Motor neuron (in vitro differentiated cells): ENCODE measurements around the gene UGT1A3. TPM values are rescaled to one million over a fixed set of nuclear protein-coding genes. Genes with fewer than 3 reads are reported as not detected.
"Not testable (repeated sequence)": the region's sequence is repeated elsewhere in the genome, so short reads cannot be mapped to it uniquely, and the experiment has no call there.

Source experiments
- ATAC-seq, 8 experiments: fragments of 200-7000 bp; cut with Tn5 transposase; replicated peaks in 6 of 8; 2 replicates each; pipeline ENCODE4 v1.8.0; 2021; ENCODE audit warnings: mild to moderate bottlenecking in 8 of 8, moderate library complexity in 8 of 8
- H3K27ac ChIP-seq, 2 donors: fragments of 250-450 bp; sonication (Bioruptor Pico); 2 replicates each; pipeline ENCODE4 v1.9.0; 2021; ENCODE audit warnings: antibody characterized with exemption in 2 of 2, mild to moderate bottlenecking in 2 of 2, moderate library complexity in 1 of 2
- H3K4me1 ChIP-seq, 2 donors: fragments of 250-450 bp; sonication (Bioruptor Pico); replicated peaks in 1 of 2; 2 replicates each; pipeline ENCODE4 v1.6.1; 2021; ENCODE audit warnings: antibody characterized with exemption in 2 of 2, mild to moderate bottlenecking in 2 of 2, moderate library complexity in 1 of 2
- H3K4me3 ChIP-seq, 5 donors: fragments of 250-450 bp; sonication (Bioruptor Pico); 2 replicates each; pipeline ENCODE4 v1.9.0; 2021; ENCODE audit warnings: antibody characterized with exemption in 5 of 5, mild to moderate bottlenecking in 5 of 5, moderate library complexity in 4 of 5
- WGBS, 10 experiments: fragments of 450-650 bp; shearing (Covaris generic); methylation state at CpG; one replicate each; pipeline ENCODE4 v1.0.0; 2022; 5-methylcytosine and 5-hydroxymethylcytosine counted together
- in situ Hi-C, 9 experiments: fragments of 400-800 bp; cut with MboI; loops; one replicate each; pipeline ENCODE4 v1.15.0; 2021; ENCODE audit warnings: low sequenced_read_pairs in 9 of 9, low pct_unique_long_range_greater_than_20kb in 2 of 9; ENCODE audit not compliant: unreplicated experiment in 9 of 9
- total RNA-seq, 8 experiments: library from RNA; unstranded; fragments of 300-600 nt; gene quantifications; 2 replicates each; pipeline versions ENCODE4 v1.2.3 to v1.2.4, GENCODE V29; 2022

Gene UGT1A3
- total RNA-seq, 8 experiments from 2014 or later: 0.24 to 0.76 (median 0.31) TPM; not detected in 5

GRCh38 chr2:233712611-233713261 is 16.1 kb upstream of the UGT1A3 start, which contains the start of gene UGT1A5:
Gene UGT1A5 (plus strand): TSS chr2:233712907. CDS start chr2:233712992, 85 bp downstream.
- WGBS, 10 experiments: 15 to 91% (median 76%) methylated on average over 4 to 14 of the region's 14 CpGs; no CpG with 5 or more reads in 2 of the 10 experiments
- no peak within 1 kb of the TSS for H3K27ac ChIP-seq
- no peaks in the 10 kb centered on the region for H3K4me1 ChIP-seq
- ATAC-seq: no peak
- in situ Hi-C loops: loop anchor here in 2 of 9 experiments (25.0 kb wide), 2 partner anchors 175 to 250 kb away; no protein-coding TSS in a partner anchor
- no peak within 1 kb of the TSS for H3K4me3 ChIP-seq

- no peak for ATAC-seq
- no peak overlapping the region for H3K4me3 ChIP-seq
- H3K4me1 ChIP-seq: no peaks in the 10 kb centered on the region
- H3K27ac ChIP-seq: no peak overlapping the region
- in situ Hi-C loops: loop anchor here in 2 of 9 experiments (25.0 kb wide), 2 partner anchors 176 to 251 kb away; no protein-coding TSS in a partner anchor
- WGBS, 10 experiments: 75 to 100% (median 86%) methylated on average over 1 to 6 of the region's 7 CpGs; no CpG with 5 or more reads in 2 of the 10 experiments
Measured at GRCh38 chr2:233713262-233713615, 15.6 kb upstream of the UGT1A3 start.

DNA sequence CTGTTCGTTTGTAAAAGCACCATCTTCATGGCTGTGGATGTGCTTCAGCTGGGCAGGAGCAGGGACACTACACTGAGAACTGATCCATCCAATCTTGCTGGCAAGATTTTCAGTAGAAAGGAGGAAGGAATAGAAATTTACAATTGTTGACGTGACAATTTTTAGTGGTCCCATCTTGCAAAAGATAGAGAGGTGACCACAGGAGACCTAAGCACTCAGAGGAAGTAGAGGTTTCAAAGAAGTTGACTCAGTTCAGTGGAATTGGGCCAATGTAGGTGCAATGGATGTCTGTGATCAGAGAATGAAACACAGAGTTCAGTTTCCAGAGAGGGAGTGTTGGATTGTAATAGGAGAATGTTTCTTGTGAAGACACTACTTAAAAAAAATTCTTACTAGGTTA is 14.7 kb upstream of the UGT1A3 start:
- 40 to 100% (median 92%) methylated on average over 1 to 2 of the region's 2 CpGs; no CpG with 5 or more reads in 2 of the 10 experiments for WGBS, 10 experiments
- Histone ChIP-seq H3K4me3 (no peak overlapping the region), H3K4me1 (no peaks in the 10 kb centered on the region), H3K27ac (no peak overlapping the region)
- no peak for ATAC-seq
- in situ Hi-C loops: loop anchor here in 2 of 9 experiments (25.0 kb wide), 2 partner anchors 177 to 252 kb away; no protein-coding TSS in a partner anchor

GRCh38 chr2:233718552-233718951 is 10.3 kb upstream of the UGT1A3 start, which contains the start of gene UGT1A4:
Gene UGT1A4 (plus strand): TSS chr2:233718736. CDS start chr2:233718821, 85 bp downstream.
- Histone ChIP-seq H3K4me3 (no peak within 1 kb of the TSS), H3K27ac (no peak within 1 kb of the TSS), H3K4me1 (no peaks in the 10 kb centered on the region)
- in situ Hi-C loops: loop anchor here in 2 of 9 experiments (25.0 kb wide), 2 partner anchors 181 to 256 kb away; no protein-coding TSS in a partner anchor
- no peak for ATAC-seq
- WGBS, 10 experiments: 50 to 90% (median 76%) methylated on average over 1 to 3 of the region's 7 CpGs; no CpG with 5 or more reads in 4 of the 10 experiments

- ATAC-seq, H3K4me3 ChIP-seq, H3K27ac ChIP-seq, in situ Hi-C loops, H3K4me1 ChIP-seq: not testable (repeated sequence)
- WGBS, 10 experiments: 0 to 100% (median 85%) methylated on average over 1 to 10 of the region's 14 CpGs
Measured at GRCh38 chr2:233736868-233737653, 8.2 kb downstream of the UGT1A3 start.

DNA sequence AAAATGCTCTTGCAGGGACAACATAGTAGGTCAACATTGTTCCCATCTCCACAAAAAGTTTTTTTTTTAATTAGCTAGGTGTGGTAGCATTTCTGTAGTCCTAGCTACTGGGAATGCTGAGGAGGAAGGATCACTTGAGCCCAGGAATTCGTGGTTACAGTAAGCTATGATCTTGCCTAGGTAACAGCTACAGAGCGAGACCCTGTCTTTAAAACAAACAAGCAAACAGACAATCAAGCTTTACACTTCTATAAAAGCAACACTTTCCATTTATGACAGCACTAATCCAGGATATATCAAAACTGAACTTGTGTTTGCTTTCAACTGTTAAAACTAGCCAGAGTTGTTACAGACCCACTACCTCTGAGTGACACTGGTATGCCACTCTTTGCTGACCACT is 12.0 kb downstream of the UGT1A3 start:
- Histone ChIP-seq H3K4me1 (no peaks in the 10 kb centered on the region), H3K4me3 (no peak overlapping the region), H3K27ac (no peak overlapping the region)
- WGBS, 10 experiments: 20 to 81% (median 53%) methylated on average over 1 to 2 of the region's 2 CpGs; no CpG with 5 or more reads in 4 of the 10 experiments
- in situ Hi-C loops: no loop called here
- peak in 1 of 8 experiments; percentile 30 for ATAC-seq

DNA sequence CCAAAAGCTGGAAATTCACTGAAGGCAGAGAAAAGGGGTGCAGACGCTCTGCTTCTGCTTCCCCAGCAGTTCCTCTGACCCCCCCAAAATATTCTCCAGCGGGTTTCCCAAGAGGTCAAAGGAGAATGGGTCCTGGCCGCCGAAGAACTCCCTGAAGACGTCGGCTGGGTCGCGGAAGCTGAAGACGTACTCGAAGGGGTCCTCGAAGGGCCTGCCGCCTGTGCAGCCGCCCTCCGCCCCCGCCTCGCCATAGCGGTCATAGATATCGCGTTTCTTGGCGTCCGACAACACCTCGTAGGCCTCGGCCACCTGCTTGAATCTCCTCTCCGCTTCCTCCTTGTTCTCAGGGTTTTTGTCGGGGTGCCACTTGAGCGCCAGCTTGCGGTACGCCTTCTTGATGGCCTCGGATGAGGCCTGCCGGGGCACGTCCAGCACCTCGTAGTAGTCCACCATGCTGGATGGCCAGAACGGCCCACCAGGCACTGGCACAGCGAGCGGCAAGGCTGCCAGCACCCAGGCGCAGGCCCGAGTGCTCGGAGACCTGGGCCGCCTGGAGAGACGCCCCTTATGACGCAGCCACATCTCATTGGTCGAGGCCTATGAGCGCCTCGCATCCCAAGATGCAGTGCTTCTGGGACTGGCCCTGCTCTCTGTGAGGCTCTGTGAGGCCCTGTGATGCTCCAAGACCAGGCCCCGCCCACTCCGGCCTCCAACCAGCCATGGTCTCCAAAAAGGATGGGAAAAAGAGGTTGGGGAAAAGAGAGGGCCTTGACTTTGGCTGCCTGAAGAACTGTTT is 14.8 kb downstream of the UGT1A3 start:
- H3K27ac ChIP-seq: no peak overlapping the region
- WGBS, 10 experiments: 96 to 100% (median 96%) methylated on average over 4 to 13 of the region's 46 CpGs; no CpG with 5 or more reads in 7 of the 10 experiments
- no peaks in the 10 kb centered on the region for H3K4me1 ChIP-seq
- no peak for ATAC-seq
- H3K4me3 ChIP-seq: no peak overlapping the region
- in situ Hi-C loops: no loop called here

DNA sequence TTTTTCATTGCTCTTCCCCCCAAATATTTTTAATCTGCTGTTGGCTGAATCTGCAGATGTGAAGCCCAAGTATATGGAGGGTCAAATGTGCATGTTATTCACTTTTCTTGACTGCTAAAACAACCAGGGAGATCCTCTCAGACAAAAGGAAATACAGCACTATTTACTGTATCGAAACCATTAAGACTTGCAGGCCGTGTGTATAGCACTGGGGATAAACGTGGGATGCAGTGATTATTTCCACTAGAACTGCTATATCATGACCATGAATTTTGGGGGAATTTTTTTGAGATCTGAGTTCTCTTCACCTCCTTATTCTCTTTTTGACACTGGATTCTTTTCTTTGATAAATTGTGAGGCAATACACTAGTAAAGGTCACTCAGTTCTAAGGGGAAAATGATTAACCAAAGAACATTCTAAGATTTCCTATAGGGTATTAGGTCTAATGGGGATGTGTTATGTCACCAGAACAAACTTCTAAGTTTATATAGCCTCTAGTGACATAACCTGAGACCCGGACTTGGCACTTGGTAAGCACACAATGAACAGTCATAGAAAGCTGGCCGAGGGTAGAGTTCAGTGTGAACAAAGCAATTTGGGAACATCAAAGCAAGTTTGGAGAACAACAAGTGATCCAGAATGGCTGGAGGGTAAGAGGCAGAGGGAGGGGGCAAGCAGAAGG is 16.4 kb downstream of the UGT1A3 start:
- Histone ChIP-seq H3K27ac (no peak overlapping the region), H3K4me3 (no peak overlapping the region), H3K4me1 (no peaks in the 10 kb centered on the region)
- in situ Hi-C loops: no loop called here
- no peak for ATAC-seq
- WGBS, 10 experiments: 6 to 94% (median 38%) methylated on average over 1 to 3 of the region's 5 CpGs; no CpG with 5 or more reads in 3 of the 10 experiments

DNA sequence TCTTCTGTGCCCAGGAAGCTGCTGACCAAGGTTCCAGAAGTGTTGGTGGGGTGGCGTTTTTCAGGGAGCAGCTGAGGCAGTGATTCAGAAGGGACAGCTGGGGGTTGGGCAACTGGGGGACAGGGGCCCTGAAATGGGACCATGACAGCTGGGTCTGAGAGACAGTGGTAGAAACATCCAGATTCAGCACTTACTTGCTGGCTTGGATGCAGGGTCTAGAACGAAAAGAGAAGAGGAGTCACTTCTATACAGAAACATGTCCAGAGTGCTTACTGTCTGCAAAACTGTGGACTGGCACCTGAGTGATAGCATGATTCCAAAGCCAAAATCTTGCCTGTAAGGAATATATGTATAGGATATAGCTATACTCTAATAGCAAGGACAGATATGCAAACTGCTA is 17.0 kb downstream of the UGT1A3 start:
- ATAC-seq, in situ Hi-C loops: not testable (repeated sequence)
- WGBS, 10 experiments: 60% methylated on average over 1 of the region's 2 CpGs; no CpG with 5 or more reads in 9 of the 10 experiments

GRCh38 chr2:233746475-233747282 is 17.8 kb downstream of the UGT1A3 start:
- peak in 2 of 8 experiments; percentile 19 to 23 for ATAC-seq
- H3K4me1 ChIP-seq: no peaks in the 10 kb centered on the region
- in situ Hi-C loops: no loop called here
- H3K27ac ChIP-seq: no peak overlapping the region
- WGBS, 10 experiments: 33 to 87% (median 53%) methylated on average over 1 to 9 of the region's 10 CpGs
- no peak overlapping the region for H3K4me3 ChIP-seq

More for the DNA sequence above, 17.0 kb downstream of the UGT1A3 start:
- H3K27ac ChIP-seq, H3K4me3 ChIP-seq, H3K4me1 ChIP-seq: not testable (repeated sequence)

DNA sequence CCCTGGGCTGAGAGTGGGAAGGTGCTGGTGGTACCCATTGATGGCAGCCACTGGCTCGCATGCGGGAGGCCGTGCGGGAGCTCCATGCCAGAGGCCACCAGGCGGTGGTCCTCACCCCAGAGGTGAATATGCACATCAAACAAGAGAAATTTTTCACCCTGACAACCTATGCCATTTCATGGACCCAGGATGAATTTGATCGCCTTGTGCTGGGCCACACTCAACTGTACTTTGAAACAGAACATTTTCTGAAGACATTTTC is 18.4 kb downstream of the UGT1A3 start:
- 60 to 100% (median 68%) methylated on average over 1 to 6 of the region's 6 CpGs; no CpG with 5 or more reads in 5 of the 10 experiments for WGBS, 10 experiments
- H3K27ac ChIP-seq: no peak overlapping the region
- H3K4me1 ChIP-seq: no peaks in the 10 kb centered on the region
- no peak overlapping the region for H3K4me3 ChIP-seq
- in situ Hi-C loops: no loop called here
- no peak for ATAC-seq

DNA sequence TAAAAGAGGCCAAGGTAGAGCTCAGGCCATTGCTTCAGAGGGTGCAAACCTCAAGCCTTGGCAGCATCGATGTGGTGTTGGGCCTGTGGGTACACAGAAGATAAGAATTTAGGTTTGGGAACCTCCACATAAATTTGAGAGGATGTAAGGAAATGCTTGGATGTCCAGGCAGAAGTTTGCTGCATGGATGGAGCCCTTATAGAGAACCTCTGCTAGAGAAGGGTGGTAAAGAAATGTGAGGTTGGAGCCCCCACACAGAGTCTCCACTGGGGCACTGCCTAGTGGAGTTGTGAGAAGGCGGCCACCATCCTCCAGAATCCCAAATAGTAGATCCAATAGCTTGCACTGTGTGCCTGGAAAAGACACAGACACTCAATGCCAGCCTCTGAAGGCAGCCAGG is 21.8 kb downstream of the UGT1A3 start:
- not testable (repeated sequence) for H3K4me1 ChIP-seq, ATAC-seq

More for the DNA sequence above, 21.8 kb downstream of the UGT1A3 start:
- H3K4me3 ChIP-seq, H3K27ac ChIP-seq, in situ Hi-C loops: not testable (repeated sequence)
- WGBS, 10 experiments: 40% methylated on average over 1 of the region's 2 CpGs; no CpG with 5 or more reads in 9 of the 10 experiments
